T-helper 1 cell (primary cell): ENCODE data around the gene MRPL18.
"Not testable (repeated sequence)": the region's sequence is repeated elsewhere in the genome, so short reads cannot be mapped to it uniquely, and the experiment has no call there.

Source experiments
- DNase-seq, 5 donors: peaks; one replicate each; pipeline ENCODE4 v3.0.0-alpha.2; 2012 to 2020
- total RNA-seq, 4 donors: gene quantifications; one replicate each; lab custom pipeline; 2026; lab: John Stamatoyannopoulos, UW

Gene MRPL18
- total RNA-seq = 10.4 to 40.7 (median 32.2) reads per million in 4 donors

DNA sequence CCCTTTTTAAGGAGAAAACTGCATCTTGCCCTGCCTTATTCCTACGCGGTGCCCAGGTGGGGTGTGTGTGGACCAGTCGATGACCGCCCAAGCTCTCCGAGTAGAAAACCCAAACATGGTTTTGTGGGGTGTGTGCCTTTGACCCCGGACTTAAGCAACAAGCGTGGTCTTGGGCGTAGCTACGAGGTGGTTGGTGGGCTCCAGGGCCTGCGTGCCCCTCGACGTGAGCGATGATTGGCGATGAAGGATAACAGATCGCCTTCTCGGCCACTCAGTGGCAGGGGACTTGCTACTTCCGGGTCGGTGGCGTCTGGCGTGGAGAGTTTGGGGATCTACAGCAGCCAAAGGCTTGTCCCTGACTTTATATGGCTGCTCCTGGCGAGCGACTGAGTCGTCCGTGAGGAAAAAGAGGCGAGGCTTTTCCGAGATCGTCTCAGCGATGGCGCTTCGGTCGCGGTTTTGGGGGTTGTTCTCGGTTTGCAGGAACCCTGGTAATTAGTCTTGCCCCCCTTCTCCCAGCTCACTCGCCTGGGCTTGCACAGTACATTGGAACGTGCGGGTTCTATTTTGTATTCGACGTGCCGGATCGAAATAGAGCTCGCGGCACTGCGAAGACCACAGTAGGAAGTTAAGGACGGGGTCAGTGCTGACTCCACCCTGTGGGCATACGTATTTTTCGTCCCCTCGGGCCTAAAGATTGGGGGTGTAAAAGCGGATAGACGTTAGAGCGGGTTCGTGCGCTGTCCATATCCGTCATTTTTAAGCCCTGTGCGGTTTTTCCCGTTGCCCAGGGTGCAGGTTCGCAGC, at the start of gene MRPL18:
Gene MRPL18 (plus strand): TSS at position 319 of the 807 bp plus-strand sequence. CDS start 121 bp downstream, at position 440.
- peak; percentile 80 to 97 (median 81) for DNase-seq

- no peak for DNase-seq
Measured at GRCh38 chr6:159742165-159742564, 48.1 kb upstream of the MRPL18 start.

GRCh38 chr6:159745081-159745480, 45.2 kb upstream of the MRPL18 start:
- DNase-seq = no peak

DNA sequence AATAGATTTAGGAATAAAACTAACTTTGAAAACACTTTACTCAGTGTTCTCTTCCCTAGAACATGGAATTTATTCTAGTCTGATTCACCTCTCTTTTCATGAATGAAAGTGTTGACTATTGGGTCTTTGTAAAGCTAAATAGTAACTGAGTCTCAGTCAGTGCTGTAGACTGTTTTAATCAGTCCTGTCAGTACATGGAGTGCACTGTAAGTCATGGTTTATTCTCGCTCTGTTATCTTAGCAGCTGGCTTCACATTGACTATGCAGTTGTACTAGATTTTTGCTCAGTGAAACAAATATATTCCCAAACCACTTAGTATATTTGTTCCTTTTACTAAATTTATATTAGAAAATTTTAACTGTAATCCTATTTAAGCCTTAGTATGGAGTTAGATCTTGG, 43.5 kb upstream of the MRPL18 start:
- DNase-seq = no peak

- DNase-seq = not testable (repeated sequence)
Measured at GRCh38 chr6:159748127-159748526, 42.1 kb upstream of the MRPL18 start.

DNA sequence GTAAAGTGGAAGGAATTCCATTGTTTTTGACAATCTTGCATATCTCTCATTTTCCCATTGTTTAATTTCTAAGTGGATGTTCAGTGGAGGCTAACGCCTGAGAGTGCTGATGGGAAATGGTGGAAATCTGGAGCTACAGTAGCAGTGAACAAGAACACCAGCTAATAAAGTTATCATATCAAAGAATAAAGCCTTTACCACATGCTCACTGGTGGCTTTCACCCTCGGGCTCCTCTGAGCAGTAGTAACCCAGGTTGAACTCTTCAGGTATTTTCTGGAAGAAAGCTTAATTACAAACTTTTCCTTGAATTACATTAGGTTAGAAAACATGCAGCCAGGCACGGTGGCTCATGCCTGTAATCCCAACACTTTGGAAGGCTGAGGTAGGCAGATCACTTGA, 38.8 kb upstream of the MRPL18 start:
- no peak for DNase-seq

DNA sequence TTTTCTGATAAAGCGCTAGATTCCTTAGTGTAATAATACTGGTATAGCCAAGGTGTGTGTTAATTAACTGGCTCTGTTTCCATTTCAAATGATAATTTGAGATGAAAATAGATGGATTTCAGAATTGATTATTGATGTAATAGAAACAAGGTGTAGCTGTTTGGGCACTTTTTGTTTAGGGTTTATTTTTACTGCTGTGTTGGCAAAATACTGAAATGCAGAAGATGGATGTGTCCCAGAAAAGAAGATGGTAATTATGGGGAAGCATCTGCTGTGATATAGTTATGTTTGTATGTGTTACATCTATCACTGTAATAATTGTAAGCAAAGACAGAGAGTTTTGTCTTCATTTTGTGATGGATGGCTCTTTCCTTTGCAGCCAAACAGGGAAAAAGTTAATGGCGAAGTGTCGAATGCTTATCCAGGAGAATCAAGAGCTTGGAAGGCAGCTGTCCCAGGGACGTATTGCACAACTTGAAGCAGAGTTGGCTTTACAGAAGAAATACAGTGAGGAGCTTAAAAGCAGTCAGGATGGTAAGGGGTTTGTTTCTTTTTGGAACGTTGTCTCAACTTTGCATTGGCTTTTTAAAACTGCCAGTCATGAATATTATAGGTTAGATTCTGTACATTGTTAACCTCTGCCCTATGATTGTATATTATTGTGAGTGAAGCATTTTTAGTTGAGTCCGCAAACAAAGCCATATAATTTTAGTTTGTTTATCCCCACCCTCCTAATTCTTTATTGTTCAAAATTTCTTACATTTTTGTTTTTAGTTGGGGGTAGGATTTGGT, 37.0 kb upstream of the MRPL18 start:
- DNase-seq = no peak

- no peak for DNase-seq
Measured at GRCh38 chr6:159754401-159754800, 35.9 kb upstream of the MRPL18 start.

DNA sequence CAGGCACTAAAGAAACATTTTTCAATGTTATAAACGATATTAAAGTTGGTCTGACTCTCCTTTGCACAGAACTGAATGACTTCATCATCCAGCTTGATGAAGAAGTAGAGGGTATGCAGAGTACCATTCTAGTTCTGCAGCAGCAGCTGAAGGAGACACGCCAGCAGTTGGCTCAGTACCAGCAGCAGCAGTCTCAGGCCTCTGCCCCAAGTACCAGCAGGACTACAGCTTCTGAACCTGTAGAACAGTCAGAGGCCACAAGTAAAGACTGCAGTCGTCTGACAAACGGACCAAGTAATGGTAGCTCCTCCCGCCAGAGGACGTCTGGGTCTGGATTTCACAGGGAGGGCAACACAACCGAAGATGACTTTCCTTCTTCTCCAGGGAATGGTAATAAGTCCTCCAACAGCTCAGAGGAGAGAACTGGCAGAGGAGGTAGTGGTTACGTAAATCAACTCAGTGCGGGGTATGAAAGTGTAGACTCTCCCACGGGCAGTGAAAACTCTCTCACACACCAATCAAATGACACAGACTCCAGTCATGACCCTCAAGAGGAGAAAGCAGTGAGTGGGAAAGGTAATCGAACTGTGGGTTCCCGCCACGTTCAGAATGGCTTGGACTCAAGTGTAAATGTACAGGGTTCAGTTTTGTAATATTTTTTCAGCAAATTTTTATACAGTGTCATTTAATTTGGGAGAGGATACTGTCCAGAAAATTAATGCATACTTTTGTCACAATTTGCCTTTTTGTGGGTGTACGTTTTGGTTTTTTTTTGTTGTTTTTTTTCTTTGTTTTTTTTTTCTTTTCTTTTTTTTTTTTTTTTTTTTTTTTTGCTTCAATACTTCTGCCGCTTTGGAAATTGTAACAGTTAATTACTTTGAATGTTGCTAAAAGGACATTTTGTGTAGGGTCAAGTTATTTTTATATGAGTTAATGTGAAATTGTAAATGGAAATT, 35.0 kb upstream of the MRPL18 start:
- DNase-seq = no peak

- DNase-seq = no peak
Measured at GRCh38 chr6:159756508-159756907, 33.8 kb upstream of the MRPL18 start.

DNA sequence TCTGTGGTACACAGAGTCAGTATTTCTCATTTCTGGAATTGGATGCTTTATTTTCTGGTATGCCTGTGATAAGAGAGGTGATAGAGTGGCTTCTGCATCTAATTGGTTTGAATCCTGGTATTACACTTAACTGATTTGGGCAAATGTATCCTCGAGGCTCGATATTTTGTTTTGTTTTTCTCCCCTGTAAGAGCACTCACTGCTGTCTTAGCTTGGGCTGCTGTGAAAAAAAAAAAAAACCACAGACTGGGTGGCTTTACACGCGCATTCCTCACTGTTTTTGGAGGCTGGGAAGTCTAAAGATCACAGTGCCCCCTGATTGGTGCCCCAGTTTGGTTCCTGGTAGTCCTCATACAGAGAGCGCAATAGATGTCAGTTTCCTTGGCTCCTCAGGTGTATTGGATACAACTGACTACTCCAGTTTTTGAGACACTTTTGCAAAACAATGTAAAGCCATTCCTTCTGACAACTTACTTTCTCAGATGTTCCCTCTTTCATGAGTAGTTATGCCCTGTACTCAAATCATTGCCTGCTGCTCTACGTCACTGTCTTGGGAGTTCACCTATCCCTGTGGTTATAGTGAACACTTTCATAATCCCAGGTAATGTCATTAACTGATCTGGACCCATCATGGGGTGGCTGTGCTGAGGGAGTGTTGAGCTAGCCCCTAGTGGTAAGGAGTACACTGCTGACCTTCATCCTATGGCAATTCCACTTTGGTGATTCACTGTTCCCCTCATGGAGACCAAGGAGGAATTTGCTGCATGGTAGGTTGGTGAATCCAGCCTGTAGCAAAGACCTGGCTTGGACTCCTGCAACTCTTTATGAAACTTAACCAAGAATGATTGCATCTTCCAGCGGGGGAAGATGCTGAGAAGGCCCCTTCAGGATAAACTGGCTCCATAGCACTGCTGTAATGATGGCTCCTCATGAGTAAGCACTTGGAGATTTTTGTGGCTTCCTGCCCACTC, 32.0 kb upstream of the MRPL18 start:
- DNase-seq = no peak

- no peak for DNase-seq
Measured at GRCh38 chr6:159759645-159760044, 30.6 kb upstream of the MRPL18 start.

DNA sequence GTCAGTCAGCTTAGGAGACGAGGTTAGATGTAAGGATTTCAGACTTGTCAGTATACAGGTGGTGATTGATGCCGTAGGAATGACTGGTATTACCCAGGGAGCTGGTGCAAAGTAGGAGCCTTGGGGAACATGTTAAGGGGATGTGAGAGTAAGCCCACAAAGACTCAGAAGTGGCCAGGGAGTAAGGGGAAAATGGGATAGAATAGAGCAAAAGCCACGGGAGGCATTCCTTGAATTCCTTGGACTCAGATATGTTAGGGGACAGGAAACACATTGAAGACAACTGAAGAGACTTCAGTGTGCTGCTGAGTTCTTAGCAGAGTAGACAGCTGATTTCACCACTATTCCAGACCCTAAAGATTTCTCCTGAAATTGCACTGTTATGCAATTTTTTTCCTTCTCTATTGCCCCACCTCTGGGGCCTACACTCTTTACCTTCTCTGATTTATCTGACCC, 29.6 kb upstream of the MRPL18 start:
- DNase-seq = no peak

DNA sequence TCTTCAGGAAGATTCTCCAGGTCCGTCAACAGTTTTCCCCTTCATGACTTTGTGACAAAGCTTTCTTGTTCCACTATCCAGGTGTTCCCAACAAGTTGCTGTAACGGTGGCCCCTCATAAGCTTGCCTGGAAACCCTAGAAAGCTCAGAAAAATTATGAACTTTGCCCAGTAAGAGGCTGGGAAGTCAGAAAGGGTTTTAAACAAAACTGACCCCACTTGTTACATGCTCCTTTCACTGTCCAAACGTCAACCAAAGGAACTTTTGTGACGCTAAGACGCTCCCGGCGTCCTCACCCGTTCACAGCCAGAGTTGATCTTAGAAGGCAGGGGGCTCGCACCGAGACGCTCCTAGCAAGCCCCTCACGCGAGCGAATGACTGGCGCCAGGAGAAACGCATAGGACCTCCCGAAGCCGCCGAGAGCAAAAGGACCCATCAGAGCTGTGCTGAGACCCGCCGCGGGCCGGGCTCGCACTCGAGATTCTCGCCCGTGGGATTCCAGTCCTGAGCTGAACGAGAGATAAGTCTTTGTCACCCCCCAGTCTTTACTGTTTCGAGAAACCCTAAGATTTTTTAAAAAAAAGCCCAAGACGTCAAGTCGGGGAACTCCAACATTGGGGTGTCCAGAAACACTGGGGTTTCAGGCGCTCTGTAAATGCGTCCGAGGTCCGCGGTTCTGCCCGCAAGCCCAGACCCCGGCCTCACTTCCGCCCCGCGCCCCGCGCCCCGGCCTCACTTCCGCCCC, 29.0 kb upstream of the MRPL18 start:
- no peak for DNase-seq

- DNase-seq = peak; percentile 88 to 95 (median 93)
Measured at GRCh38 chr6:159761873-159762680, 28.2 kb upstream of the MRPL18 start, which contains the start of gene ACAT2. Gene ACAT2, plus strand, starts transcription at chr6:159762045. Its CDS starts 43 bp downstream, at chr6:159762088.

- DNase-seq = peak; percentile 12 to 41 (median 27)
Measured at GRCh38 chr6:159762681-159763293, 27.5 kb upstream of the MRPL18 start.

DNA sequence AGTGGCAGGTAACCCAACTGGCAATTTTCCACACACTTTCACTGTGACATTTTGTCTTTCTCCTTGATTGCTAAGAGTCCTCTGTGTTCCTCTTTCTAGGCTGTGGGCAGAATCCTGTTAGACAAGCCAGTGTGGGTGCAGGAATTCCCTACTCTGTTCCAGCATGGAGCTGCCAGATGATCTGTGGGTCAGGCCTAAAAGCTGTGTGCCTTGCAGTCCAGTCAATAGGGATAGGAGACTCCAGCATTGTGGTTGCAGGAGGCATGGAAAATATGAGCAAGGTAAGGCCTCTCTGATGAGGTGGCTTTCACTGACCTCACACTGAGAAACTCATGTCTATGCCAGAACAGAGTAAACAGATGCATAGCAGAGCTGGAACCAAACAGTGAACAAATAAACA, 23.4 kb upstream of the MRPL18 start:
- DNase-seq = no peak

DNA sequence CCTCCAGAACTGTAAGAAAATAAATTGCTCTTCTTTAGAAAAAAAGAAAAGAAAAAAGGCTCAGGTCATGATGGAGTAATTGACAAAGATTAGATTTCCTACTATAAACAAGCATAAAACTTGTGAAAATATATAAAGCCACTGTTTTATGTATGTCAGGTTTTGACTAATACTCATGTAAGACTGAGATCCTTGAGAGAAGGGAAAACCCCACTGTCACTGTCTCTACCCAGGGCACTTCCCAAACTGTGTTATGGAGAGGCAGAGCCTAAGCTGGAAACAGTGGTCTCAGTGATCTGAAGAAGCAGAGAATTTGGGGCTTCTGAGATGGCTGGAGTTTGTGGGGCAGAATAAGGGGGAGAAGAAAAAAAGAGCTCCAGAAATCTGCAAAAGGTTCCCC, 20.8 kb upstream of the MRPL18 start:
- DNase-seq = no peak

- DNase-seq = no peak
Measured at GRCh38 chr6:159772196-159772595, 18.1 kb upstream of the MRPL18 start.
